Prostate gland (tissue), 2 donors: ENCODE results near the gene MINDY2.
"Not testable (repeated sequence)": the region's sequence is repeated elsewhere in the genome, so short reads cannot be mapped to it uniquely, and the experiment has no call there.

Source experiments
- POLR2A ChIP-seq: fragments of 450-650 bp; IDR thresholded peaks from one replicate; pipeline ENCODE4 v1.6.1; 2016; ENCODE audit warnings: antibody characterized with exemption, mild to moderate bottlenecking
- TF ChIP-seq, protein P1 (sequence below), 4 experiments: fragments of 200-600 bp in 2 of 4; fragments of 450-650 bp in 2 of 4; sonication (generic) in 2 of 4; IDR thresholded peaks; 1 replicate in 3 of 4; 2 replicates in 1 of 4; pipeline ENCODE4 v1.5.1; 2016 to 2019; ENCODE audit warnings: antibody characterized with exemption in 4 of 4, mild to moderate bottlenecking in 2 of 4, moderate library complexity in 2 of 4

DNA sequence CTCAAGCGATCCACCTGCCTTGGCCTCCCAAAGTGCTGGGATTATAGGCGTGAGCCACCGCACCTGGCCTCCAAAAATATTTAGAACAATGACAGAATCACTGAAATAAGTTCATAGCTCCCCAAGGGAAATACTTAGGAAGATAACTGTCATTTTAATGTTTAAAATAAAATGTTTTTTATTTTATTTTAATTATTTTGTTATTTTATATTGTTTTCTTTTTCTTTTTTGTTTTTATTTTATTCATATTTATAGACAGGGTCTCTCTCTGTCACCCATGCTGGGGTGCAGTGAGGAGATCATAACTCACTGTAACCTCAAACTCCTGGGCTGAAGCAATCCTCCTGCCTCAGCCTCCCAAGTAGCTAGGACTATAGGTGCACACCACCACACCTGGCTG lies 80.1 kb downstream of the MINDY2 start:
- TF ChIP-seq, protein P1, sequence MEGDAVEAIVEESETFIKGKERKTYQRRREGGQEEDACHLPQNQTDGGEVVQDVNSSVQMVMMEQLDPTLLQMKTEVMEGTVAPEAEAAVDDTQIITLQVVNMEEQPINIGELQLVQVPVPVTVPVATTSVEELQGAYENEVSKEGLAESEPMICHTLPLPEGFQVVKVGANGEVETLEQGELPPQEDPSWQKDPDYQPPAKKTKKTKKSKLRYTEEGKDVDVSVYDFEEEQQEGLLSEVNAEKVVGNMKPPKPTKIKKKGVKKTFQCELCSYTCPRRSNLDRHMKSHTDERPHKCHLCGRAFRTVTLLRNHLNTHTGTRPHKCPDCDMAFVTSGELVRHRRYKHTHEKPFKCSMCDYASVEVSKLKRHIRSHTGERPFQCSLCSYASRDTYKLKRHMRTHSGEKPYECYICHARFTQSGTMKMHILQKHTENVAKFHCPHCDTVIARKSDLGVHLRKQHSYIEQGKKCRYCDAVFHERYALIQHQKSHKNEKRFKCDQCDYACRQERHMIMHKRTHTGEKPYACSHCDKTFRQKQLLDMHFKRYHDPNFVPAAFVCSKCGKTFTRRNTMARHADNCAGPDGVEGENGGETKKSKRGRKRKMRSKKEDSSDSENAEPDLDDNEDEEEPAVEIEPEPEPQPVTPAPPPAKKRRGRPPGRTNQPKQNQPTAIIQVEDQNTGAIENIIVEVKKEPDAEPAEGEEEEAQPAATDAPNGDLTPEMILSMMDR (IDR thresholded peaks at IDR 0.05), result not testable (repeated sequence)
- not testable (repeated sequence) for TF ChIP-seq POLR2A
